Stimulated activated CD4-positive, alpha-beta T cell treated with anti-CD3 and anti-CD28 coated beads, TNF-alpha, amount 100 ng/mL, for 1 hour (primary cell): ENCODE measurements around the gene AHDC1.
A peak's percentile ranks its signal among the peaks of the same experiment; 100 is the strongest.

ENCODE experiments used
- DNase-seq, 3 donors: peaks; one replicate each; pipeline ENCODE4 v3.0.0-alpha.2; 2020; ENCODE audit warnings: low read depth in 3 of 3, low spot score in 1 of 3

AHDC1 gene

DNA sequence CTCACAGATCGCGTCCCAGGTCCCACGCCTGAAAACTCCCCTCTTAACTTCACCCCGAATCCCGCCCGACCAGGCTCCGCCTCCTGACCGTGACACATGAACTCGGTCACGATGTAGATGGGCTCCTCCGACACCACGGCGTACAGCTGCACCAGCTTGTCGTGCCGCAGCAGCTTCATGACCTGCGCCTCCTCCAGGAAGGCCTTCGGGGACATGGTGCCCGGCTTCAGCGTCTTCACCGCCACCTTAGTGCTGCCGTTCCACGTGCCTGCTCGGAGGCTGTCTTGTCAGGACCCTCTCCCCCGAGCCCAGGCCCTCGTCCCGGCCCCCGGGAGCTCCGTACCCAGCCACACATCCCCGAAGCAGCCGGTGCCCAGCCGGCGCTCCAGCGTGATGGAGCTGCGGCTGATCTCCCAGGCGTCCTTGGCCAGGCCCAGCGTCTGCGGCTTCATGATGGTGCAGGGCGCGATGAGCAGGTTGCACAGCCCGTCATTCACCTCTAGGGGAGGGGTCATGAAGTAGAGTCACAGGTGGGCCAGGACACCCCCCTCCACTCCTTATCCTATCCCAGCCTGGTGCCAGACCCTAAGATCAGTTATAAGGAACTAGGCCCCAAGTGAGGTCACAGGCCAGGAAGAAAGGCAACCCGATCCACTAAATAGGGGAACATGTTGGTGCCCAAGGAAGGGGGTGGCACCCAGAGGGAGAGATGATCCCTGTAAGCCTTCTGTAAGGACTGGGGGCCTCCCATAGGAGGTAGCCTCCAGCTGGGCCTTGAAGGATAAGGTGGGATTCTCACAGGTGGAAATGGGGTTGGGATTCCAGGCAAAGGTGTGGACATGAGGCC lies 11.6 kb upstream of the AHDC1 start:
- no peak for DNase-seq

DNA sequence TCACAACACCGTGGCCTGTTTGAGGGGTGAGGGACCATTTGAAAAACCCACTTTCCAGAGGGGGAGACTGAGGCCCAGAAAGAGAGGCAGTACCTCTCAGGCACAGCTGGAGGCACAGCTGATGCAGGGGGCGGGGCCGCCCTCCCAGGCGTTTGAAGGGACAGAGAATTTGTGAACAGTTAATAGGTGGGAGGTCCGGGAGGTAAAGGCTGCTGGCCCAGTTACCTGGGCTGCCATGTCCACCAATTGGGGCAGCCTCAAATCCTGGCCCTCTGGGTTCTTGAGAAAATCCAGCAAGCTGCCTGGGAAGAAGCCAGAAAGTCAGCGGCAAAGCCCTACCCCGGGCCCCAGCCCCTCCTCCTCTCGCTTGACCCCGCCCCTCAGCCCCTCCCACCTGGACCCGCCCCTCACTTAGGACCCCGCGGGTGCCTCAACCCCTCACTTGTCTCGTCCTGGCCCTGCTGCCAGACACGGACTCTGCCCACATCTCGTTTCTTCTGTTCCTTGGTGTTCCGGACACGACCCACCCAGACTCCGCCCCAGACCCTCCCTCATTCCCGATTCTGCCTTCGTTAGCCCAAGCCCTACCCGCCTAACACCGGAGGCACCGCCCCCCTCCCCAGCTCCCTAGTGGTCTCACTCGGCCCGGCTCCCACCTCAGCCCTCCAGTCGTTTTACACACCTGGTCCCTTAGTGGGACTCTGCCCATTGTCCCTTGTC lies 10.8 kb upstream of the AHDC1 start:
- no peak for DNase-seq

DNA sequence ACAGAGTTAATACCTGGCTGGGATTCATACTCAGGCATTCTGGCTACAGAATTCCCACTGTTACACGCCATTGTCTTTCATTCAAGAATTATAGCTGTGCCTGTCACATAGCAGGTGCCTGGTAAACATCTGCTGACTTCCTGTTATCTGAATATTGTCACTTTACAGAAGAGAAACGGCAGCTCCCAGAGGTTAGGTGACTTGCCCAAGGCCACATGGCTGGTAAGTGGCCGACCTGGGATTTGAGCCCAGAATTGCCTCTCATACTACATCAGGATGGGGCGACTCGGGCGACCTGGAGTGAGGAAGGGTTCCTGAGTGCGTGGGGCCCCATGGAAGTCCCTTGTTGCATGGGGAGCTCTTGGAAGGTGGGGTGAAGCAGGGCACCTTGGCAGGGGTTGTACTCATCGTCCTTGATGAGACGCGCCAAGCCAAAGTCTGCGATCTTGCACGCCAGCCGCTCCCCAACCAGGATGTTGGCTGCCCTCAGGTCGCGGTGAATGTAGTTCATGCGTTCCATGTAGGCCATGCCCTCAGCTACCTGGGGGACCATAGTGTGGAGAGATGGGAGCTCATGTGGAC lies 10.2 kb upstream of the AHDC1 start:
- no peak for DNase-seq

DNA sequence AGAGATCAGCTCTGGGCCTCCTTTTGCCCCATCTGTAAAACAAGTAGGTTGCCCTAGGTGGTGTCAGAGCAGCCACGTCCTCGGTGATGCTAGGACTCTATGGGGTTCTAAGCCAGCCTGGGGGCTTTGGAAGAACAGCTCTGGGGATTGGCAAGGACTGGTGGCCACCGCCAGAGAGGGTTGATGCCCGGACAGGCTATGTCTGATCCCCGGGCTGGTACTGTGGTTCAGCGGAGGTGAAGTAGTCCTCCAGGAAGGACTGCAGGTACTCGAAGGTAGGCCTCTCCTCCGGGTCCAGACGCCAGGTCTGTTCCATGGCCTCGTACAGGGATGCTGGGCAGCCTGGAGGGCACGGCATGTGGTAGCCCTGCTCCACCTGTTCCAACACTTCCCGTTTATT lies 8.8 kb upstream of the AHDC1 start:
- DNase-seq: no peak

DNA sequence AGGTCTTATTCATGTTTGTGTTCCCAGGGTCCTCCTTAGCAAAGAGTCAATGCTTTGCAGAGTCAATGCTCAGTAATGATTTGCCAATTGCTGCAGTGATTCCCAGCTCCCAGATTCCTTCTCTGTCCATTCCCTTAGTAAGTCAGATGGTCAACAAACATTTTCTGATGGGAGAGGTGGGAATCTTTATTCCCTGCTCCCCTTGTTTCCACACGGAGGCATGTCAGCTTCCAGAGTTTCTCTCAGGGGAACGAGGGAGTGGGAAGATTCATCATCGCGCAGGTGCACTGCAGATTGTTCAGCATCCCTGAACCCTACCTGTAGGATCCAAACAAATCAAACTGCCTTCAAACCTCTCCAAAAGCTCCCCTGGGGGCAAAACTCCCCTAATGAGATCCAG lies 7.5 kb upstream of the AHDC1 start:
- no peak for DNase-seq

DNA sequence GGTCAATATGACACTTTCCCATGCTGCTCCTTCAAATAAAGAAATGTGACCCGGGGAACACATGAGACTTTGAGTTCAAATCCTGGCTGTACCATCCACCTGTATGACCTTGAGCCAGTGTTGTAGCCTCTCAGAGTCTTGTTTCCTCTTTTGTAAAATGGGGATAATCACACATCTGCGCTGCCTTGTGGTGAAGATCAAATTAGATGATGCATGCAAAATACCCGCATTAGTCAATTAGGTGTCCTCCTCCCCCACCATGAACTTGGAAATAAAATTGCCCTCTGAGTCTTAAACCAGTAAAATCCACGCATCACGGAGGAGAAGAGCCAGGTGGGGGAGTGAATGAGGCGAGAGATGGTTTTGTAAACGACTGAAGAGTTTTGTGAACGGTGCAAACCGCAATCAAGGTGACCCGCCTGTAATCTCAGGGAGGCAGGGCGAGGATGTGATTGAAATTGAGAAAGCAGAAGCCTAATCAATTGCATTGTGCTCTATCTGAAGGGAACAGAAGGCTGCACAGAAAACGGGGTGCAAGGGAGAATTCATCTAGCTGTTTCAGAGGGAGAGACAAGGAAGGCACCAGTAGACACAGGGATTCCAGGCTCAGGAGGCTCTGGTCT lies 5.8 kb upstream of the AHDC1 start:
- DNase-seq: no peak

DNA sequence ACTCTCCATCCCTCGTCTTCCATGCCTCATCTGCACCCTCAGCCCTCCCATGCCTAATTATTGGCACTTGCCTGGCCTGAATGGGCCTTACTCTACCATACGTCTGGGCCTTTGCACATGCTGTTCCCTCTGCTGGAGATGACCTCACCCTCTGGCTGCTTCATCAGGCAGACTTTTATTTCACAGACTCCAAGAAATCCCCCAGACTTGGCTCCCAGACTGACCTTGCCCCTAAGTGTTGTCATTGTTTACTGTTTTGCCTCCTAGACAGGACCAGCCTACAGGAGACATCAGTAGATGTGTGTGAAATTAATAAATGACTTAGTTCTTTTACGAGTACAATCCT lies 5.2 kb upstream of the AHDC1 start:
- DNase-seq: no peak

DNA sequence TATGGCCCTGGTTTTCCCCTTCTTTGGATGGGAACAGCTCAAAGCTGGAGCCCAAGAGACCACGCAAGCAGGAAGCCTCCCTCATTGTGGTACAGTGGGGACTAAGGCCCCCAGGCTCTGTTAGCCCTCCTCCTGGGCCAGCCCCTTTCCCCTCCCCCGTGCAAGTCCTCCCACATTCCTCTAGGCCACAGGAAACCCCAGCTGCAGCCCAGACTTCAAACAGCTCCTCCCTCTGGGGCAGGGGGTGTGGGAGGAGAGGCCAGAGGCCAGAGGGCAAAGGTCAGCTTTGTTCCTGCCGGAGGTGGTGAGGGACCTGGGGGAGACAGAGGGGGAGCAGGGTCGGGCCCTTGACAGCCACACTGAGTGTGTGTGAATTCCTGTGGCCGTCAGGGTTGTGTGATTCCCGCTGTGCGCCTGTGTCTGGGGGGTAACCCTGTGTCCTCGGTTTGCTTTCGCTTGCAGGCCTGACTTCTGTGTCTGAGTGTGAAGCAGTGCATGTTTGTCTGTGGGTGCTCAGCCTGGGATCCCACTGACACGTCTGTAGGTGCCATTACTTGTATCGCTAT lies 3.4 kb upstream of the AHDC1 start:
- DNase-seq: no peak

DNA sequence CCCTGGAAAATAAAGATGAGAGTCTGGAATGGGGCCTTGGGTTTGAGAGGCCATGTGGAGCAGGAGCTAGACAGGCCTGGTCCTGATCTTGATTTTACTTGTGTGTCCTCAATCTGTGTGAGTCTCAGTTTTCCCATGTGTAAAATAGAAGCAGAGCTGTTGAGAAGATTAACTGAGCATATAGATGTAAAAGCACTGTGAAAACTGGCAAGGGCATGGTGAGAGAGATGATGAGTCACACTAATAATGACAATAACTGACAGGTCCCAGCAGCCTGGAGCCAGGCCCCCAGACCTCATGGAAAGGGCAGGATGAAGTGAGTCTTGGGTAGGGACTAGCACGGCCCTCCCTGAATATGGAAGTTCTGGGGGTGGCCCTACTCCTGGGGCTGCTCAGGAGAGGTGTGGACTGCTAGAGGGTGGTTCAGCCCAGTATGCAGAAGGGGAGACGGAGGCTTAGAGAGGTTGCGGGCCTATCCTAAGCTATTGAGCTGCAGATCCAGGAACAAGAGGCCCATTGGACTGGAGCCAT lies 2.8 kb upstream of the AHDC1 start:
- DNase-seq: no peak

DNA sequence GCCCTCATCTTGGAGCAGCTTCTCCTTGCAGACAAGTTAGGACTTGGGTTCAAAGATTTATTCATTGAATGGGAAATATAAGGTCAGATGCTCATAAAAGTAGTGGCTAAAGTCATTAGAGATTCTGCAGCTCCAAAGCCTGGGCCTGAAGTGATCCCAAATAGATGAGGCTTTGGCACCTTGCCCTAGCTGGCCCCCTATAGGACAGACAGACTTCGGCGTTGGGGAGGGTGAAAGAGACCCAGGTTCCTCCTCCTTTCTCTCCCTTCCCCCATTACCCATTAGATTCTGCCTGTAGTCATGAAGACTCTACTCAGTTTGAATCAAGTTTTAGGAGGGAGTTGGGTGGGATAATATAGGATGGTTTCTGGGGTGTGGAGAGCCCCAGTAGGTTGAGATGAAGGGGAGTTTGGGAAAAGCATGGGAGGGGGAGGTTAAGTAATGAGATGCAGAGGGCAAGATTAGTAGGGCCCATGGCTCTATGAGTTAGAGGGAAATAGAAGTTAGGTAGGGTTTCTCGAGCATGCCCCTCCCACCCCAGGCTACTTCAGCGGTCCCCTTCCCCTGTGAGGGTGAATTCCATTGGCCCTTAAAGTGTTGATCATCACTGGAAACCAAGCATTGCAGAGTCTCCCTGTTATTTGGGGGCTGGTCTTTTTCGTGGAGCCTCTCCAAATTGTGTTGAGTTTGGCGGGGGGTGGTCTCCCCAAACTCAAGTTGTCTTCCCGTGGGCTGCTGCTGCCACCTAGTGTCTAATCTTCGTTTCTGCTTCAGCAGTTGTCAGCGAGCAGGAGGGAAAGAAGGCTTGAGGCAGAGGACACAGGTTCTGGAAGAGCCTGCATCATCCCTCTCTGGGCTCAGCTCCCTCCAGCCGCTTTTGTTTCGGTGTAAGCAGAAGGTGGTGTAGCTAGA lies 2.1 kb upstream of the AHDC1 start:
- DNase-seq: peak in 1 of 3 donors; percentile 43

DNA sequence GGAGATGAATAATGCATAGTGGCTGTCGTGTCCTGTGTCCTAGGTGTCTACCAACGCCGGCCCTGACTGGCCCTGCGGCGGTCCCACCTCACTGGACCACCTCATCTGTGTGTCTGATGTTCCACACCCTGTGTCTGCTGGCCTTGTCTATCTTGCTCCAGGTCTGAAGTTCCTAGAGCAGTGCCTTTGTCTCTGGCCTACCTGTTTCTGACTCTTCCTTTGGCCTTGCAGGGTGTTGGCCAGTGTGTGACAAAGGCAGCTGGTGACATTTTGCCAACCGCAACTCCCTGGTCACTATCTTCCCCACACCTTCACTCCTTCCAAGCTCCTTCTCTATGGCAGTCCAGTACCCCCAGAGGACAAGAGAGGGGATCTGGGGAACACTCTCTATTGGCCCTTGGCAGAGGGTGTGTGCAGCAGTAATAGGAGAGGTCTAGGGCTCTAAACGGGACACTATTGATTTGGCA lies 1.4 kb upstream of the AHDC1 start:
- no peak for DNase-seq

DNA sequence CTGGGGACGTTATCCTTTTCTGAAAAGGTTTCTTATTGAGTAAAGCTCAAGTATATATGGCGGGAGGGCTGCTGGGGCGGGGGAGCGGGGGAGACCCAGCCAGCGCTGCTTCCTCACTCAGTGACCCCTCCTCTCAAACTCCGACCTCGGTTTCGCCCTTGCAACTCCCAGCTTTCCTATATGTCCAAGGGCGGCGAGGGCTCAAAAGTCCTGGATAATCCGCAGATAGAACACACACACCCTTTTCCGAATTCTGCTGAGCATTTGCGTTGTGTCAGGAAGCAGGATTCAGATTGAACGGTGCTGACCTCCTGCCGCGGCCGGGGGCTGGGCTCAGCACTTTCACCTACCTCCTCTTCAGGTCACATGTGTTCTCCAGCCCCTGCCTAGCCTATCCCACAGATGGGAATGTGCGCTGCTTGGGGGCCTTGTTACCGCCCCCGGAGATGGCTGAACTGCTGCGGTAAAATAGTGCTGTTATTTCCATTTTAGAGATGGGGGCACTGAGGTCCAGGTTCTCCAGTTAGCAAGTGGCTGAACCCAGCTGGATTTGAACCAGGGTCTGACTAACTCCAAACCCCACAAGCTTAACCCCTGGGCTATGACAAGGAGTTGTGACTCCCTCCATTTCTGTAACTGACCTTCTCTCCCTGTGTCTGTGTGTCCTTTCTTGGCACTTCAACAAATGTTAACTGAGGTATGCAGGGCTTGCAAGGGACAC lies 795 bp upstream of the AHDC1 start:
- DNase-seq: no peak

DNA sequence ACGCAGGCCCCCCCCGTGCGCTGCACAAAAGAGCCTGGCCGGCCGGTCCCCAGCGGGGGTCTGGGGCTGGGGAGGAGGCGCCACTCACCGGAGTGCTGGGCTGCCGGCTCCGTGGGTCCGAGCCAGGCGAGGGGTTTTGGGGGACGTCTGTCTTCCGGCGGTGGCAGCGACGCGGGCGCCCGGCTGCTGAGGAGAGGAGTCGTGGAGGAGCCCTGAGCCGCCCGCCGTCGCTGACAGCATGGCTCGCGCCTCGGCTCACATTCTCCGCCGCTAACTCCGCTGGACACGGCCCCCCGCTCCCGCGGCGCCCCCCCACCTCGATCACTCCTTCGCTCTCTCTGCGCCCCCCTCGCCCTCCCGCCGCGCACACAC lies 649 bp downstream of the AHDC1 start:
- DNase-seq: no peak

DNA sequence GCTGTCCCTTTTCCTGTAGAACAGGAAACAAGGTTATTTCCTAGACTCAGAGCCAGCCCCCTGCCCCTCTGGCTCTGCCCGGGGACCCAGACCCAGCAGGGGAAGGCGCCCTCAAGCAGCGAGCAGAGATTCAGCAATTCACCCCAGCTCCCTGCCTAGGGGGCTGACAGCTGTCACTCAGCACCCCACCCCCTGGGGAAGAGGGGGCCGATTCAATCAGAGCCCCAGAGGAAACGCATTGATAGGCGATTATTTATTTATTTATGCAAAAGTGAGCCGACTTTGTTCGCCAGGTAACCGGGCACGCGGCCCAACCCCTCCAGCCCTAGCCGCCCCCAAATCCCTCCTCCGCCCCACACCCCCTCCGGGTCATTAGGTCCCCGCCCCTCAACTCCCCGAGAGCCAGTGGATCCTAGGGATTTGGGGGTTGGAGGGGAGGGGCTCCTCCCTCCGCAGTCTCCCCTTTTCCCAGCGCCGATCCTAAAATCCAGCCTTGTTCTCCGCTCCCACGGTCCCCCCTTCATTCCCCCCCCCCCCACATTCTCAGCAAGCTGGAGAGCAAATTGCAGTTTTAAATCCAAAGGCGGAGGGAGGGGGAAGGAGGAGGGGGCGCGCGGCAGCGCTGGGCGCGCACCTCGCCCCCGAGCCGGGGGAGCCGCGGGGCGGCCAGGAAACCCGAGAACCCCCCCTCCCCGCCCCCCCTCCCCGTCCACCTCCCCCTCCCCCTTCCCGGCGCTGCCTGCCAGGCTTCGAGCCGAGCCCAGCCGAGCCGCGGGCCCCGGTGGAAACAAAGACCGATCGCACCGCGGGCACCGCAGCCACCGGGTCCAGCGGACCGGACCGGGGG lies 1.3 kb downstream of the AHDC1 start:
- peak in 1 of 3 donors; percentile 15 for DNase-seq

DNA sequence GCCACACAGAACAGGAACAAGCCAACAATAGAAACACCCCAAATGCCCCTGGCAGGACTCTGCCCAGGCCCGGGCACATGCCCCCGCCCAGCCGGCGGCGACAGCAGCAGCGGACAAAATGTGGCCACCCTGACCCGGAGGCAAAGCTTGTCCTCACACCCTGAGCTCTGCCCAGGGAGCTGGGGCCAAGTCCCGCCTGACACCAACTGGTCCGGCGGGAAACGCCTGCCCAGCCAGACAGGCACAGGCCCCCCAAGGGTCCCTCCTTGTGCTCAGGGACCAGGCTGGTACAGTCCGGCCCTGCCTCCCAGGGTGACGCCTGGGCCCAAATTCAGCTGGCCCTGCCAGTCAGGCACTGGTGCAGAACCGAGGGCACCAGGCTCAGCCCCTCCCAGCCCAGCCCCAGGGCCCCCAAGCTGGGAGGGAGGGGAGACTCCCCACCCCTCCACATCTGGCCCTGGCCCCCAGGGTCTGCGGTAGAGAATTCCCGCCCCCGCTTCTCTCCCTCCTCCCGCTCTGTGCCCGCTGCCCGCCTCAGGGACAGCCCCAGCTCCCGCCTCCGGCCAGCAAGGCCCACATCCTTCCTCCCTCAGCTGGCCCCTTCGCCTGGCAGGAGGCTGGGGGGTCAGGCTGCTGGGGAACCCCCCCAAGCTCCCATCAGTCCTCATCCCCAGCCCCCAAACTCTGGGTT lies 2.0 kb downstream of the AHDC1 start:
- DNase-seq: no peak

DNA sequence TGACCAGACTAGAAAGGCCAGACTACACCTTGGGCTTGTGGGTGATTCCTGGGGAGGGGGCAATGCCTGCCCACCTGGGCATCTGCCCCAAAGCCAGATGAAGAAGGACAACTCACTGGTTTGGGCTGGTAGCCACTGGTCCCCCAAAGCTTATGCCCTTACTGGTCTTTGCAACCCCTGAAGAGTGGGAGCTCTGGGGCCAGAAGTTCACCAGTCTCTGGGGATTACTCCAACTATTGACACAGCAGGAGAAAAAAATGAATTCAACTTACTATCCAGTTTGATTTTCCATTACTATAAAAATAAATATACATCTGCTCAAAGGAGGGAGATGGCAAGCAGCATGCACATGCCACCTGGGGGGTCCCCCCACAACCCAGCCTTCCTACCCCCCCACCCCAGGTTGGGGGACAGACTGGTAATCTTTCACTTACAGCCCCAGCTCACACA lies 2.6 kb downstream of the AHDC1 start:
- DNase-seq: no peak

DNA sequence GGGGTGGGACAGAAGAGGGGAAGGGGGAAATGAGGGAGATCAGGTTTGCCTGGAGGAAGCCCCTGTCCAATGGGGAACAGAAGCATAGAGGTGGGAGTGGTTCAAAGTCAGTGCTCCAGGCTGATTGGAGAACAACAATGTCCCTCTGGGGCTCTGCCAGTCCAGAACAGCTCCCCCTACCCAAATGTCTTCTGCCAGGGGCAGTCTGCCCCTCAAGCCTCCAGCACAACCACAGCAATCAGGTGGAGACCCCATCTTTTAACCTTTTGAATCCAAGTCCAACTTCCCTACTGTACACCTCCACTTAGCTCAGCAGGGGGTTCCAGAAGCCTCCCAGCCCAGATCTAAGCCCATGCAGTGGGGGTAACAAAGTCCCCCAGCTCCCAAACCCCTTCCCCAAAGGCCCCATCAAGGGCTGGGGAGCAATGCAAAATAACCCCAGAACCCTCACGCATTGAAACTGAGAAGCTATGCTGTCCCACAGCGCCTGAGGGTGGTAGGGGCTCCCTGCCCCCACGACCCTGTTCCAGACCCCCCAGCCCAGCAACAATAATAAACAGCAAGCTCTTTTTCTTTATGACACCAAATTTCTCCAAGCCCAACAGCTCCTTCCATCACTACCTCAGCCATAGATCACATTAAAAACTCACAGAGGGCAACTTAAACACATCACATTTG lies 3.3 kb downstream of the AHDC1 start:
- DNase-seq: no peak
